Measurements from ENCODE around the gene NEK8.
"Not testable (repeated sequence)": the region's sequence is repeated elsewhere in the genome, so short reads cannot be mapped to it uniquely, and the experiment has no call there.

The NEK8 gene

GRCh38 chr17:28765038-28765437 is 36.5 kb downstream of the NEK8 start:
- DNase-seq: no peak

GRCh38 chr17:28773736-28774135 is 45.1 kb downstream of the NEK8 start:
- peak in 1 of 5 donors; percentile 23 for DNase-seq

- DNase-seq: no peak
Measured at GRCh38 chr17:28774206-28774605, 45.6 kb downstream of the NEK8 start.

GRCh38 chr17:28777178-28777577 is 48.6 kb downstream of the NEK8 start:
- no peak for DNase-seq

- DNase-seq: not testable (repeated sequence)
Measured at GRCh38 chr17:28779601-28780000, 51.0 kb downstream of the NEK8 start.

- no peak for DNase-seq
Measured at GRCh38 chr17:28783161-28783560, 54.6 kb downstream of the NEK8 start.

GRCh38 chr17:28788100-28788499 is 59.5 kb downstream of the NEK8 start:
- no peak for DNase-seq
